Endothelial cell of hepatic sinusoid (primary cell): Measurements from ENCODE around the gene HECTD4.
"Not testable (repeated sequence)": the region's sequence is repeated elsewhere in the genome, so short reads cannot be mapped to it uniquely, and the experiment has no call there.

Source experiments
- in situ Hi-C: cut with HindIII; loops from 2 replicates; pipeline ENCODE4 v1.10.0; 2017; ENCODE audit warnings: low sequenced_read_pairs

The HECTD4 gene

GRCh38 chr12:112285600-112286401, 96.4 kb downstream of the HECTD4 start:
- in situ Hi-C loops: no loop called here

DNA sequence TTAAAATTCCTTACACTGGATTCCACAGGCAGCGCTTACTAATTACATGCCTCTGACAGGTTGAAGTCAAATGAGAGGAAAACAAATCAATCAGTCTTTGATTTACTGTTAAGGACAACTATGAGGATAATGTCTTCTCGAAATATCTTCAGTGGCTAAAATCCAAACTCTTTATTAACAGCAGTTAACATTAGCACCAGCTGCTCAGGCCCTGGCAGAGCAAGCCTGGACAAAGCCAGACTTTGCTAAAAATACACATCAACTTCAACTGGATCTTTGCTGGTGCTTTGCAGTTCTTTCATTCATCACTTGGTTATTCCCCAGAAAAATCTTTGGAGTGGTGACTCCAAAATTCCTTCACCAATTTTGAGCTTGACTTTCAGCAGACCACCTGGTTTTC, 98.7 kb downstream of the HECTD4 start:
- in situ Hi-C loops: no loop called here

- in situ Hi-C loops: no loop called here
Observed at GRCh38 chr12:112282920-112283319, 99.3 kb downstream of the HECTD4 start.

- in situ Hi-C loops: no loop called here
Observed at GRCh38 chr12:112275836-112276235, 106.4 kb downstream of the HECTD4 start.

DNA sequence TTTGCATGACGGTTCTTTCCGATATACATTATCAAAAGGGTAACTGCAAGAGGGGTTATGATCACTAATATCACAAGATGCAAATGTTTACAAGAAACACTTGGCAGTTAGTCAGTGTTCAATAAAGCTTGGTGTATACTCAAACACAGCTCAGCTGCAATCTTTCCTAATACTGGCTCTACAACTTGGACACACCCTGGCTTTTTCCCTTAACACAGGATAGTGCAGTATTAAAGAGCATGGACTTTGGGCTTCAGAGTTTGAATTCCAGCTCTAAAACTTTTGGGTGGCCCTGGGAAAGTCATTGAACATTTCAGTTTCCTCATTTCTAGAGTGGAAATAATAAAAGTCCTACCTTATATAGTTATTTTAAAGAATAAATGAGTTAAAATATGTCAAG, 107.0 kb downstream of the HECTD4 start:
- in situ Hi-C loops: no loop called here

GRCh38 chr12:112270673-112271072, 111.6 kb downstream of the HECTD4 start:
- in situ Hi-C loops: loop anchor here (5.0 kb wide), 1 partner anchor 53 kb away; no protein-coding TSS in a partner anchor

GRCh38 chr12:112266473-112266872, 115.8 kb downstream of the HECTD4 start:
- in situ Hi-C loops: no loop called here

- in situ Hi-C loops: no loop called here
Observed at GRCh38 chr12:112261559-112261958, 120.7 kb downstream of the HECTD4 start.

DNA sequence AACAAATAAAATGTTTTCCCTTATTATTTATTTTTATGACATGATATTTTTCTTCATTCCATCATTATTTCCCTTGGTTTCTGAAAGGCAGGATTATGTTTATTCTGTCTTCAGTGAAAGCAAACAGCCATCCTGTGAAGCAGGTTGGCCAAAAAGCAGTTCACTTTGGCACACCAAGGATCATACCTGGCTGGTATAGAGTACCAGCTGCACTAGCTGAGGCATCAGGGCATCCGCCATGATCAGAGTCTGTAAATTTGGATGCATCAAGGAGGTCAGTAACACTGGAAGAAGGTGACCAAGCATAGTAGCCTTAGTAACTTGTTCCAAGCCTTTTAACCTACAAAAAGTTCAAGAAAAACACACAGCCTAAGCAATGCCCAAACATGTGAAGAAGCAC, 123.3 kb downstream of the HECTD4 start:
- in situ Hi-C loops: no loop called here

GRCh38 chr12:112256780-112257179, 125.5 kb downstream of the HECTD4 start:
- in situ Hi-C loops: no loop called here

DNA sequence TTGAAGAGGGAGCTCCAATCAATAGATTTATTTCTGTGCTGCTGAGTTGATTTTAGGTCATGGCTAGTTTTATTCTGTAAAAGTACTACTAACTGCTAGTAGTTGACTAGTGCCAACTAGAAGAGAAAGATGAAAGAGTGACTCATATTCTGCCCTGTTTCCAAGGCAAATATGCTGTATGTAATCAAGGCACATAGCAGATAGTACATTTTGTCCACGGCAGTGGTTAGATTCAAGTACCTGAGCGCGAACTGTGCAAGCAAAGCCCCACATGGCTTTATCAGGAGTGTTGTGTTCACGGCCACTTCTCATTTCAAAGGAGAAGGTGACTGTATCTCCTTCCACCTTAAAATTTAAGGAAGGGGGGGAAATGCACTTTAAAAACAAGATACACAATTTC, 130.0 kb downstream of the HECTD4 start:
- in situ Hi-C loops: no loop called here

DNA sequence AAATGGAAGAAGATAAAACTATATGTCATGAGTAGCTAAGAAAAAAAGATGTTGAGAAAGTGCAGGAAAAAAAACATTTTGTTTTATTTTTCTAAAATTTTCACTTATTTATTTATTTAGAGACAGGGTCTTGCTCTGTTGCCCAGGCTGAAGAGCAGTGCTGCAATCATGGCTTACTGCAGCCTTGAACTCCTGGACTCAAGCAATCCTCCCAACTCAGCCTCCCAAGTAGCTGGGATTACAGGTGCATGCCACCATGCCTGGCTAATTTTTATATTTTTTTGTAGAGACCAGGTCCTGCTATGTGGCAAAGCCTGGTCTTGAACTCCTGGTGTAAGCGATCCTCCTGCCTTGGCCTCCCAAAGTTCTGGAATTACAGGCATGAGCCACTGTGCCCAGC, 137.3 kb downstream of the HECTD4 start:
- in situ Hi-C loops: not testable (repeated sequence)

- in situ Hi-C loops: no loop called here
Observed at GRCh38 chr12:112243255-112244110, 138.7 kb downstream of the HECTD4 start.

- in situ Hi-C loops: no loop called here
Observed at GRCh38 chr12:112241176-112241575, 141.1 kb downstream of the HECTD4 start.

DNA sequence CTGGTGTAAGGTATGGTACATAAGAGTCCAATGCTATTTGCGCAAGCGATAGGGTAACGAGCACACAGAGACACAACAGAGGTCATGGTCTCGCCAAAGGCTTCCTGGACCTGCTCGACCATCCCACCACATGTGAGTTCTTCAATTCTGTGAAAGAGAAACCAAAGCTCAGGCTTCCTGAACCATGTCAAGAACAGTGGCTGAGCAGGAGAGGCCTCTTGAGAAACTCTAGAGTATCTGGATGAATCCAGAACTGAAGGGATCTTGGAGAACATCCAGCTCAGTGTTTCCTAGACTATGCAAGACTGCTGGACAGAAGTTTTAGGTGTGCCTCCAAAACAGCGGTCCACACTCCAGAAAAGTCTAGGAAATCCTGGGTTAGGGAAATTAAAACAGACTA, 142.3 kb downstream of the HECTD4 start:
- in situ Hi-C loops: loop anchor here (5.0 kb wide), 1 partner anchor 43 kb away; no protein-coding TSS in a partner anchor

DNA sequence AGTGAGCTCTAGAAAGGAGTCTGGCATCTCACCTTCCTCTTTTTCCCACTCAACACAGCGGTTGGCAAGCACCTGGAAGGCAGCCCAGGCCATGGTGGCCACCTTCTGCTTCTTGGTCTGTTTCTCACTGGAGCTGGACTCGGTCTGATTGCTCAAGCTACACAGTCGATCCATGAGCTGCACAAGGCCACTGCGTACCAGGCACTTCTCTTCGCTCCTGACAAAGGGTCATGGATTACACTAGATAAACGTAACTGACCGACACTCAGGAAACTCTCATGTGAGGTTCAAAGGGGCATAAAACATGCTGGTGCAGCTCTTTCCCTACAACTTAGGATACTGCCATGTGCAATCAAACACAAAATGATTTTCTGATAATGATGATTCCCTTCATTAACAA, 143.2 kb downstream of the HECTD4 start:
- in situ Hi-C loops: loop anchor here (5.0 kb wide), 1 partner anchor 42 kb away; no protein-coding TSS in a partner anchor

DNA sequence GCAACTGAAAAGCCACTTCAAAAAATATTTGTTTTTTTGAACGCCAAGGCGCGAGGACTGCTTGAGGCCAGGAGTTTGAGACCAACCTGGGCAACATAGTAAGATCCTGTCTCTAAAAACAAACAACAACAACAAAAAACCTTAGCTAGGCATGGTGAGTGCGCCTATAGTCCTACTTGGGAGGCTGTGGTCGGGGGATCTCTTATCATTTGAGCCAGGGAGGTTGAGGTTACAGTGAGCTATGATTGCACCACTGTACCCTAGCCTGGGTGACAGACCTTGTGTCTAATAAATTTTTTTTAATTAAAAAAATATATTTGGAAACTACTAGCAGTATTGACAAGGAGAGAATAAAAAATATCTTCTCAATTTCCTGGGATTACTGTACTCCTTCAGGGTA, 143.8 kb downstream of the HECTD4 start:
- in situ Hi-C loops: loop anchor here (5.0 kb wide), 1 partner anchor 41 kb away; no protein-coding TSS in a partner anchor

GRCh38 chr12:112236786-112237185, 145.4 kb downstream of the HECTD4 start:
- in situ Hi-C loops: loop anchor here (5.0 kb wide), 1 partner anchor 39 kb away; no protein-coding TSS in a partner anchor

DNA sequence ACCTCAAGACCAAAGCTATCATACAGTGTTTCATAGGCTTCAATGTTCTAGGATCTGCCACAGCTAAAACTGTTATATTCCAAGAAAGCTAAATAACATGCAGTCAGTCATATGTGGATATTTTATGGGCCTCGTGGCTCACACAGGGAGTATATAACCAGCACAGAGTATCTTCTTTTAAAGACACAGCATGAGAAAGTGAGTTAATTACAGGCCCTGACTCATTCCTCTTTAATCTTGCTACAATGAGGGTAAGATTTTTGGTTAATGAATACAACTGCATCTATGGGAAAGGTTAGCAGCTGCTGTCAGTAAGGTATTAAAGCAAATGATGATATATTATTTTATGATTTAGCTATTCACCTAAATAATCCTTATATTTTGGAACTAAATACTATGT, 145.8 kb downstream of the HECTD4 start:
- in situ Hi-C loops: loop anchor here (5.0 kb wide), 1 partner anchor 39 kb away; no protein-coding TSS in a partner anchor

DNA sequence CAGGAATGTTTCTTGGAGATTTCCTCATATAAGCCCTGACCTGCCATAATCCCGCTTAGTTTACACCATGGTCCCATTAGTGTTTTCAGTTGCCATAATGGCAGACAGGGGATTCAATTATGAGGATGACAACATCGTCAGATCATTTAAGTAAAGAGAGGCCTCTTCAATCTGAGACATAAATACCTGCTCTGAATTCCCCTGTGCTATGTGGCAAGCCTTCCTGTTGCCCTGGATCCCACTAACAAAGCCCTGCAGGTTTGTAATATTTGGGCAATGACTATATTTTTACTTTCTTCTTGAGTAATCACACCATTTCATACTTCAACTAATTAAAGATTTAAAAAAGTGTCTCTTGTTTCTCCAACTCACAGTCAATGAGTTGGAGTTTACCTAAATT, 147.9 kb downstream of the HECTD4 start:
- in situ Hi-C loops: no loop called here

GRCh38 chr12:112233242-112233641, 149.0 kb downstream of the HECTD4 start:
- in situ Hi-C loops: no loop called here

GRCh38 chr12:112230136-112230535, 152.1 kb downstream of the HECTD4 start:
- in situ Hi-C loops: no loop called here
